ENCODE results near the gene WDR89. TPM values are rescaled to one million over a fixed set of nuclear protein-coding genes. Genes with fewer than 3 reads are reported as not detected.
"Not testable (repeated sequence)": the region's sequence is repeated elsewhere in the genome, so short reads cannot be mapped to it uniquely, and the experiment has no call there.

The WDR89 gene
- total RNA-seq, 6 donors from 2014 or later, result 2.1 to 16.9 (median 9.1) TPM

DNA sequence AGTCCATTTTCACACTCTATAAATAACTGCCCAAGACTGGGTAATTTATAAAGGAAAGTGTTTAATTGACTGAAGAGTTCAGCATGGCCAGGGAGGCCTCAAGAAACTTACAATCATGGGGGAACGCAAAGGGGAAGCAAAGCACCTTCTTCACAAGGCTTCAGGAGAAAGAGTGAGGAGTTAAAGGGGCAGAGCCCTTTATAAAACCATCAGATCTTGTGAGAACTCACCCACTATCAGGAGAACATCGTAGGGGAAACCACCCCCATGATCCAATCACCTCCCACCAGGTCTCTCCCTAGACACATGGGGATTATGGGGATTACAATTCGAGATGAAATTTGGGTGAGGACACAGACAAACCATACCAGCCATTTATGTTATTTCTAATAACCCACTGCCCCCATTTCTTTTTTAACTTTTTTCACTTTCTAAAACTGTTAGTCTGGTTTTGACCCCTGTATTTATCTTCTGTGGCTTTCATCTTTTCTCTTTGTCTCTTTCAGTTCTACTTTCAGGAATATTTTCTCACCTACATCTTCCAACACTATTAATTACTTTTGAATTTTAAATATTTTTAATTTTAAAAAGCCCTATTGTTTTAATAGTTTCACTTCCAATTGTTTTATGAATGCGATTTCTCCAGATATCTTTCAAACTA lies 44.5 kb downstream of the WDR89 start:
- no peak overlapping the region for H3K4me3 ChIP-seq
- no peaks in the 10 kb centered on the region for H3K4me1 ChIP-seq
- H3K27me3 ChIP-seq, result no peaks in the 10 kb centered on the region
- no peak for ATAC-seq (ENCODE audit: low FRiP score in 2 of 2)
- WGBS, 2 donors, result 95 to 99% methylated on average over 4 of the region's 4 CpGs
- peaks cover 2 to 20% (median 8%) of the 10 kb centered on the region in 4 donors for H3K36me3 ChIP-seq
- no peak for DNase-seq
- no peak overlapping the region for H3K27ac ChIP-seq
- TF ChIP-seq CTCF (IDR thresholded peaks at IDR 0.05) (no peak), POLR2A (IDR thresholded peaks at IDR 0.05) (no peak), POLR2AphosphoS5 (IDR thresholded peaks at IDR 0.05) (no peak), EP300 (IDR thresholded peaks at IDR 0.05) (no peak)
- H3K9me3 ChIP-seq, result peaks cover 0 to 20% (median 7%) of the 10 kb centered on the region in 4 donors

- Histone ChIP-seq H3K36me3 (peaks cover 2 to 13% (median 8%) of the 10 kb centered on the region in 4 donors), H3K4me3 (no peak overlapping the region), H3K4me1 (no peaks in the 10 kb centered on the region), H3K27me3 (no peaks in the 10 kb centered on the region), H3K27ac (no peak overlapping the region), H3K9me3 (peaks cover 0 to 20% (median 7%) of the 10 kb centered on the region in 4 donors)
- no peak for TF ChIP-seq POLR2AphosphoS5 (IDR thresholded peaks at IDR 0.05)
- no peak for TF ChIP-seq POLR2A (IDR thresholded peaks at IDR 0.05)
- TF ChIP-seq EP300 (IDR thresholded peaks at IDR 0.05), result no peak
- TF ChIP-seq CTCF (IDR thresholded peaks at IDR 0.05), result no peak
- no peak for ATAC-seq (ENCODE audit: low FRiP score in 2 of 2)
- 96 to 97% methylated on average over 37 to 52 of the region's 53 CpGs for WGBS, 2 donors
- DNase-seq, result peak in 1 of 2 donors; percentile 69
These were observed 47.0 kb downstream of the WDR89 start for GRCh38 chr14:63594455-63595372.

DNA sequence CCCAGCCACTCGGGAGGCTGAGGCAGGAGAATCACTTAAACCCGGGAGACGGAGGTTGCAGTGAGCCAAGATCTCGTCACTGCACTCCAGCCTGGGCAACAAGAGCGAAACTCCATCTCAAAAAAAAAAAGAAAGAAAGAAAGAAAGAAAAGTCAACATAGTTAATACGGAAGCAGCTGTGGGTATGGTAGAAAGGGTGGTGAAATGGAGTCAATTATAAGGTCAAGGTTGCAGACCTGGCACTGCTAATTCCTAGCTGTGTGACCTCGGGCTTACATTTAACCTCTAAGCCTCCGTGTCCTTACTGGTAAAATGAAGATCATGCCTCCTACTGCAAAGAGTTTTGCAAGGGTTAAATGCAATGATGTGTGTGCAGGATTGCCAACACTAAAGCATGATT lies 58.6 kb downstream of the WDR89 start:
- H3K27me3 ChIP-seq; H3K9me3 ChIP-seq; H3K27ac ChIP-seq; DNase-seq; H3K4me3 ChIP-seq; H3K36me3 ChIP-seq; ATAC-seq (ENCODE audit: low FRiP score in 2 of 2); H3K4me1 ChIP-seq: not testable (repeated sequence)
- WGBS, 2 donors, result 90 to 92% methylated on average over 8 of the region's 8 CpGs

DNA sequence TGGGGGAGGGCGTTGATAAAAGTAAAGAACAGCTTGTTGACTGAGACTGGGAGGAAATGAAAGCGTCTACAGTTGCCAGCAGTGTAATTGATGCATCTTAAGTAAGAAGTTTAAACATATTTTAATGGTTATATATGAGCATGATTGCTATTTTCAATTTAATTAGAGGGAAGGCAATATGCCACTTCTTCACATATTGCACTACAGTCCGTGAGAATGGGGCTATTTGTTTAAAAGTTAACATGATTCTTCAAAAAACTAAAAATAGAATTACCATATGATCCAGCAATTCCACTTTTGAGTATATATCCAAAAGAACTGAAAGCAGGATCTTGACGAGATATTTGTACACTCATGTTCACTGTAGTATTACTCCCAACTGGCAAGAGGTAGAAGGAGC lies 60.2 kb downstream of the WDR89 start:
- H3K4me3 ChIP-seq, result no peak overlapping the region
- DNase-seq, result no peak
- no peaks in the 10 kb centered on the region for H3K36me3 ChIP-seq
- no peak for TF ChIP-seq EP300 (IDR thresholded peaks at IDR 0.05)
- no peak for TF ChIP-seq POLR2A (IDR thresholded peaks at IDR 0.05)
- TF ChIP-seq CTCF (IDR thresholded peaks at IDR 0.05), result no peak
- TF ChIP-seq POLR2AphosphoS5 (IDR thresholded peaks at IDR 0.05), result no peak
- 45 to 51% methylated on average over 4 of the region's 4 CpGs for WGBS, 2 donors
- no peak for ATAC-seq (ENCODE audit: low FRiP score in 2 of 2)
- no peaks in the 10 kb centered on the region for H3K4me1 ChIP-seq
- H3K9me3 ChIP-seq, result no peaks in the 10 kb centered on the region
- no peaks in the 10 kb centered on the region for H3K27me3 ChIP-seq
- H3K27ac ChIP-seq, result no peak overlapping the region

DNA sequence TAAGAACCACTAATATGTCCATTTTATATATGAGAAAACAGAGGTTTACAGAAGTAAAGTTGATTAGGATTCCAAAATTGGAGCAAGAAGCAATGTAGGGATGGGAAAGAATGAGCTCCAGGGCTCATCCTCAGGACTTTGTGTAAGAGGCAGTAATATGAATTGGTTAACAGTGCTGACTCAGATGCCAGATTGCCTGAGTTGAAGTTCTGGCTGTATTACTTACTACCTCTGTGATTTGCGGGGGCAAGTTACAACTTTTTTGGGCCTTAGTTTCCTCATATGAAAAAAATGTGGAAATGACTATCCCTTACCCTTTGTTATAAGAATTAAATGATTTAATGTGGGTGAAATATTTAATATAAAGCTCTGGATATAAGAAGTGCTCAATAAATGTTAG lies 63.4 kb downstream of the WDR89 start:
- no peak for TF ChIP-seq CTCF (IDR thresholded peaks at IDR 0.05)
- TF ChIP-seq POLR2AphosphoS5 (IDR thresholded peaks at IDR 0.05), result no peak
- TF ChIP-seq POLR2A (IDR thresholded peaks at IDR 0.05), result no peak
- TF ChIP-seq EP300 (IDR thresholded peaks at IDR 0.05), result no peak
- no peak overlapping the region for H3K4me3 ChIP-seq
- DNase-seq (no peak), ATAC-seq (ENCODE audit: low FRiP score in 2 of 2) (no peak)
- no peak overlapping the region for H3K27ac ChIP-seq
- no peaks in the 10 kb centered on the region for H3K4me1 ChIP-seq
- H3K36me3 ChIP-seq, result no peaks in the 10 kb centered on the region
- H3K9me3 ChIP-seq, result no peaks in the 10 kb centered on the region
- H3K27me3 ChIP-seq, result no peaks in the 10 kb centered on the region
- WGBS, 2 donors, result 96% methylated on average over 1 of the region's 1 CpG

Data from upper lobe of left lung (tissue), 6 donors.